GM12891 (cell line): ENCODE data around the gene PAFAH2.

Experiments used
- PAX5 ChIP-seq: IDR thresholded peaks from 2 replicates; pipeline ENCODE4 v1.6.1; 2011; ENCODE audit warnings: low read length, moderate library complexity, mild to moderate bottlenecking; ENCODE audit not compliant: insufficient read depth, severe bottlenecking
- POLR2A ChIP-seq: IDR thresholded peaks from 2 replicates; pipeline ENCODE4 v1.6.1; 2011; ENCODE audit warnings: low read depth, low read length, control low read depth
- POLR2AphosphoS5 ChIP-seq: IDR thresholded peaks from 2 replicates; pipeline ENCODE4 v1.6.1; 2011; ENCODE audit warnings: low read depth, low read length, control low read depth
- SPI1 ChIP-seq: IDR thresholded peaks from 2 replicates; pipeline ENCODE4 v1.6.1; 2011; ENCODE audit warnings: low read depth, low read length, control low read depth
- TAF1 ChIP-seq: IDR thresholded peaks from 2 replicates; pipeline ENCODE4 v1.6.1; 2011; ENCODE audit warnings: low read depth, low read length, control low read depth

- TF ChIP-seq POLR2AphosphoS5 (no peak), POLR2A (no peak), TAF1 (no peak), SPI1 (no peak), PAX5 (no peak)
Observed at GRCh38 chr1:25979210-25979609, 18.7 kb downstream of the PAFAH2 start.
